ENCODE measurements around the gene PRSS3.
"Not testable (repeated sequence)": the region's sequence is repeated elsewhere in the genome, so short reads cannot be mapped to it uniquely, and the experiment has no call there.

PRSS3 gene

DNA sequence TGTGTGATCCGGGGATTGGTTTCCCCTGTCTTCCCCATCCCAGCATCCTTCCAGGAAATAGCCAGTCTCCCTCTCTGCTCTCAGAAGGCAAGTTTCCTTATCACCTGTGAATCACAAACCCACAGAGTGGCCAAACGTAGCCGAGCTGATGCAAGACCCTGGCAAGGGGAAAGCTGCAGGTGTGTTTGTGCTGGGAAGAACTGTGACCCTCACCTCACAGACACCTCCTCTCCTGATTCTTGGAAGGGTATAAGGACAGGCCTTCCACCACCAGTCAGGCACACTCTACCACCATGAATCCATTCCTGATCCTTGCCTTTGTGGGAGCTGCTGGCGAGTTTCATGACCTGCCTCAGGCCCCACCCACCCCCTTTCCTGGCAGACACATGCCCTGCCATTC, at the start of gene PRSS3:
Gene PRSS3 (plus strand): TSS at position 281 of the 400 bp plus-strand sequence. CDS start 13 bp downstream, at position 294.
- DNase-seq (ENCODE audit: low spot score): no peak

GRCh38 chr9:33748633-33749304, 46.6 kb upstream of the PRSS3 start:
- no peak for DNase-seq (ENCODE audit: low spot score)

GRCh38 chr9:33749305-33749654, 46.1 kb upstream of the PRSS3 start:
- not testable (repeated sequence) for DNase-seq (ENCODE audit: low spot score)

GRCh38 chr9:33750307-33750838, 45.0 kb upstream of the PRSS3 start:
- DNase-seq (ENCODE audit: low spot score): peak; percentile 61

DNA sequence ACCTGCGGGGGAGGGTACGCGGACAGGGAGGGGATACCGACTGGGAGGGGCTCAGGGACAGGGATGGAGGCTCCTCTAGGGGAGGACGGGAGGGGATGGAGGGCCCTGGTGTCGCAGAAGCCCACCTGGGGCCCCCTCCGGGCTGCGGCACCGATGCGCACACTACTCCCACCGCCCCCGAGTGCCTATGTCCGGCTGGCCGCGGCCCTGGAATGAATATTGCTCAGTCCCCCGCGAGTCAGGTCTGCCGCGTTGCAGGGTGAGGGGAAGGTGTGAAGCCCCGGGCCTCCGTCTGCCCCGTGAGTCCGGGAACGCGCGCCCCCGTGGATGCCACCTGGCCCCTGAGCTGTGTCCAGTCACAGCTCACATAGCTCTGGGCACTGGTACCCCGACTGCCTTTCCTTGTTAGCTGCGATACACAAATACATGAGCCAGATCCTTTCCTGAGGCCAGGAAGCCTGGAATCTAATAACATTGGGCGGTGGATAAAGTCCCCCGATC, 44.5 kb upstream of the PRSS3 start:
- DNase-seq (ENCODE audit: low spot score): peak; percentile 8

DNA sequence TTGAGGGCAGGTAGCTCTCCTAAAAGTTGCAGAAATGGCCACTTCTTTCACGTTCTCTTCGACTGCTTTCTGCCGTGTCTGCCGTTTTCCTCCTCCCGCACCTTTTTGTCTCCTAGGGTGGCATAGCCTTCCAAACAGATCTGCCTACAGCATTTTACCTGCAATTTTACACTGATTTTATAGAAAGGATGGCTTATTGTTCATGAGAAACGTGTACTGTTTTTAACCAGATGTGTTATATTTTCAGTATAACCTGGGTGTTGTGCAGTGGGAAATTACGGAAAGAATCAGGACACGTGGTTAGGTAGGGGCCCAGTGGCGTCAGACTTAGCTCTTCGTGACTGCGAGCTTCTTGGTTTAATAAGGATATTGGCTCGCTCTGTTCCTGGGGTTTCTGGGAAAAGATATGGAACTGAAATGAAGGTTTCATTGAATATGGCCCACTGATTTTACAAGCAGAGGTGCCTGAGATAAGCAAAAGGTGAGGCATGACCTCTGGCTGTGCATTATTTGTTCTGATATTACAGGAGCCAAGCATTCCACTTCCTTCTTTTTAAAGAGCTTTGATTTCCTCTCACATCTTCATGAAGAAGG, 43.7 kb upstream of the PRSS3 start:
- no peak for DNase-seq (ENCODE audit: low spot score)

- no peak for DNase-seq (ENCODE audit: low spot score)
Measured at GRCh38 chr9:33752130-33752637, 43.2 kb upstream of the PRSS3 start.

DNA sequence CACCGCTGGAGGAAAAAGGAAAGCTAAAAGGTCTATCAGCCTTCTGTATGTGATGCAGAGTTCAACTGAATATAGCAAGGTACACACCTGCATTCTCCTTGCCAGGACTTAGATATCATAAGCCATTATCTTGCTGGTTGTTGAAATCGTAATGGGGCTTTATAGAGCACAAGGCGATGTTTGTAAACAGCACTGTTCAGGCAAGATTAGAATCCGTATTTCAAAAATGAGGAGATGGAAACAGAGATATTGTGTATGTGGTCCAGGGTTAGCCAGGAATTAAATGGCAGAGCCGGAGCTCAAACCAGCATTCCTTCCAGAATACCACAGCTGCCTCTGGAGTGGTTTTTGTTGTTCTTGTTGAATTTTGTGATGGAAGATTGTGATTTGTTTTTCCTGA, 42.6 kb upstream of the PRSS3 start:
- DNase-seq (ENCODE audit: low spot score): not testable (repeated sequence)

GRCh38 chr9:33759648-33760047, 35.7 kb upstream of the PRSS3 start:
- peak; percentile 21 for DNase-seq (ENCODE audit: low spot score)

DNA sequence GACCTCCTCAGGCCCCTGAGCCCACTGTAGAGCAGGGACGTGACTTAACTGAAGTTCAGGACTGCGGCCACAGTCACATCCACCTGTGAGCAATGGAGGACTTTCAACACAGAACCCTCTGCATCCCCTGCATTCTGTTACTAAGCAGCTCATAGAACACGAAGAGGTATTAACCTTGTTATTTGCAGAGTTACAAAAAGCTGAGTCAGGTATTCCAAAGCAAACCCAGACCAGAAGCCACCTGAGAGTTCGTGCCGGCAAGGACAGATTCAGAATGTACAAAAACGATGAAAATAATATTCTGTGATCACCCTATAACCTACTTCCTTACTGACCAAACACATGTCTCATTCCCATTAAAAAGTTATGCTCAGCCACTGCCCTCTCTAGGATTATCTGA, 33.0 kb upstream of the PRSS3 start:
- no peak for DNase-seq (ENCODE audit: low spot score)

DNA sequence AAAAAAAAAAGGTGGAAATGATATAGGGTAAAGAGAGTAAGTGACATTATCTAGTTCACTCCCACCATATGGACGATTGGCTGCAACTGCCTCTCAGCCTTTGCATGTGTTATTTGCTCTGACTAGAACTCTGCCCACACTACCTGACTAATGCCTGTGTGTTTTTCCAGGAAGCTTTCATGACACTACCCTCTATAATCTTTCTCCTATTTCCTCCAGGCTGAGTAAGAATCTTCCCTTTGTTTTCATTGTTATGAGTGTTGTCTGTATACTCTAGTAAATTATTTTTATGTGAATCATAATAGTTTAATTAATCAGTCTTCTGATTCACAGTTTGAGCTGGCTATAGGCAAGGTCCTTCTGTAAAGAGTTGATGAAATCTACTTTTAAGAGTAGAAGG, 31.7 kb upstream of the PRSS3 start:
- DNase-seq (ENCODE audit: low spot score): not testable (repeated sequence)

GRCh38 chr9:33765411-33765810, 29.9 kb upstream of the PRSS3 start:
- no peak for DNase-seq (ENCODE audit: low spot score)

DNA sequence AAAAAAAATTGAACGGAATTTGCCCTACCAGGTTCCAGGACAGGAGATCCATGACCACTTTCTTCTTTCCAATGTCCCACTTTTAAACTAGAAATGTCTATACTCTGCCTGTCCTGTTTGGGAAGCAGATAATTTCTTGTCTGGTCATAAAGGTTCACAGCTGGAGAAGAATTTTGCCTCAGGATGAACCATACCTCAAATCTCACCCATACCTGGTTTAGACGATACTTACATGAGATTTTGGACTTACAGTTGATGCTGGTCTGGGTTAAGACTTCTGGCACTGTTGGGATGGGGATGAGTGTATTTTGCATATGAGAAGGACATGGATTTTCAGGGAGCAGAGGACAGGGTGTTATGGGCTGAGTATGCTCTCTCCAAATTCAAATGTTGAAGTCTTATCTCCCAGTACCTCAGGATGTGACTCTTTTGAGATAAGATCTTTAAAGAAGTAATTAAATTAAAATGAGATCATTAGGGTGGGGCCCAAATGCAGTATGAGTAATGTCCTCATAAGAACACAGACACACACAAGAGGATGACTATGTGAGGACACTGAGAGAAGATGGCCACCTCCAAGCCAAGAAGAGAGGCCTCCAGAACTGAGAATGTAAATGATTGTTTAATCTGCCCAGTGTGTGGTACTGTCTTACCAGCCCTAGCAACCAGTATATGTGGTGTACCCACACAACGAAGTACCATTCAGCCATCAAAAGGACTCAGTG, 25.0 kb upstream of the PRSS3 start:
- DNase-seq (ENCODE audit: low spot score): peak; percentile 18

DNA sequence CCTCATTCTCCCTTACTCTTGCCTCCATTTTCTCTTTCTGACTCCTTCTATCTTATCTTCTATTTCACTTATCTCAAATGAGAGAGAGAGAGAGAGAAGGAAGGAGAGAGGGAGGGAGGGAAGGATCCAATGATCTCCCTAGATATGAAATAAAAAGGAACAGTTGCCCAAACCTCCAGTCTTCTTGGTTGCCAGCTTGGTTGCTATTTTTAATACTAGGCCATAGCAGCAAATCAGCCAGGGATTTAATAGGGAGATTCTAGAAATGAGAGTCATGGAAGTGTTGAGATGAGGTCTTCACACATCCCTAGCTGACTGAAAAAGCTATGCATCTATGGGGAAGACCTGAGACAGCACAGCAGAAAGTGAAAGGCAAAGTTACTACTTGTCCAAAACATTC, 22.2 kb upstream of the PRSS3 start:
- not testable (repeated sequence) for DNase-seq (ENCODE audit: low spot score)

DNA sequence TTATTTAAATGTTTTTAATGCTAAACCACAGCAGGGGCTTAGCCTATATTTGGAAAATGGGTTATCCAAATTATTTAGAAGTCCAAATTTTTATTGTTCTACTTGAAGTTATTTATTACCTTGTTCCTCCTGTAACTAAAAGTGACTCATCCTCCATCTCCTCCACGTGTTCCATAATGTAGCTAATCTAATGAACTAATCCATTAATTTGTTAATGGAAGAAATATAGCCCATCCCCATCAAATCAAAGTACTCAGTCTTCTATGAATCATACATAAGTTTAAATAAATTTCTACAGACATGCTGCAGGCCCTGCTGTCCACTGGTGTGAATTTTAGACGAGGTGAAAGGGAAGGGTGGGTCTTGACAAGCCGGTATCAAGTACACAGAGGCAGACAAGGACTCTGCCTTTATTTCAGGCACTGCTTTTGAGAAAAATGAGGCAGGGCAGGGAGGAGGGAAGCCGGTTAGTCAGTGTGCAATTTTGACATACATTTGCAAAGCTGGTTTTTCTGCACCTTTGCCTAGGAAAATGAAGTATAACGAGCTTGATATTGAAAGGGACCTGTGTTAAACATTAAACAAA, 21.2 kb upstream of the PRSS3 start:
- not testable (repeated sequence) for DNase-seq (ENCODE audit: low spot score)

DNA sequence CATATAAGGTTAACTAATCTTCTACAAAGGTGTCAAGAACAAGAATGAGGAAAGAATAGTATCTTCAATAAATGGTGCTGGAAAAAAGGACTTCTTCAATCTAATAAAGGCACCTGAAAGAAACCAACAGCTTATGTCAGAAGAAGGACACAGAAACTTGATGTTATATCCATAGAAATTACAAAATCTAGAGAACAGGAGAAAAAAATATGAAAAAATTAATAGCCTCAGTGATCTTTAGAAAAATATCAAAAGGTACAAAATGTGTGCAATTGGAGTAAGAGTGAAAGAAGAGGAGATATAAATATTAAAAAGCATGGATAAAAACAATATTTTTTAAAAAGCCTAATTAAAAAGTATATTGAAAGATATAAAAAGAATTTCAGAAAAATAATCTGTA, 18.8 kb upstream of the PRSS3 start:
- no peak for DNase-seq (ENCODE audit: low spot score)

- peak; percentile 69 for DNase-seq (ENCODE audit: low spot score)
Measured at GRCh38 chr9:33778700-33779351, 16.5 kb upstream of the PRSS3 start.

- DNase-seq (ENCODE audit: low spot score): no peak
Measured at GRCh38 chr9:33780276-33780675, 15.1 kb upstream of the PRSS3 start.

DNA sequence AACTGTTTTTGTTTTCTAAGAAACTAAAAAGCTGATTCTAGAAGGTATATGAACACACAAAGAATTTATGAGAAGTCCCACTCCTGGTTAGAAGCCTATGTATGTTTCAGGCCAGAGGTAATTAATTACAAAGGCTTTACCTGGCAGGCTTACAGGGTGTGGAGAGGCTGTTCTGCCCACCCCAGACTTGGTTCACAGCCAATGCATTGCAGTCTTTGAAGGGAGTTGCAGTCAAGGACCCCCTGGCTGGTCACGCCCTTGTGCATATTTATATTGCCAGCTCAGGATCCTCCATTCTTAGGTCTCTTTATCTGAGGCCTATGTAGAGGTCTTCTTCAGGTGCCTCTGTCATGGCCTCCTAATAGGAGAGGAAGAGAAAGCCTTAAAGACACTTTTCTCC, 13.6 kb upstream of the PRSS3 start:
- no peak for DNase-seq (ENCODE audit: low spot score)

- DNase-seq (ENCODE audit: low spot score): no peak
Measured at GRCh38 chr9:33782395-33783152, 12.8 kb upstream of the PRSS3 start.

DNA sequence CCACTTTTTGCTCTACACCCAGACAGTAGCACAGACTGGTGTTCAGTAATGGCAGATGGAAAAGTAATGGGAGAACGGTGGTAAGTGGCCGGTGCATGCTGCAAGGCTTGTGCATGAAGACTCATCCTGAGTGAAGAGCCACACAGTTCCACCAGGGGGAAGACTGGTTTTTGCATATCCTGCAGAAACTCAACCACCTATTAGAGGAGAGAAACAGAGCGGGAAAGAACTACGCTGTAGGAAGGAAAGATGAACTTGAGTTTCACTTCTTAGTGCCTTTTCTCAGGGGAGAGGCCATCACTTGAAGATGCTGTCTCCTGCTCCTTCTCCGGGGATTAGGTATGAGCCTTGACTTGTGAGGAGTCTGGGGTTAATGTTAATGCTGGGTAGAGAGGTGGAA, 9.4 kb upstream of the PRSS3 start:
- DNase-seq (ENCODE audit: low spot score): peak; percentile 23
